Calu3 (cell line): Measurements from ENCODE around the gene SLC46A2. TPM values are rescaled to one million over a fixed set of nuclear protein-coding genes. Genes with fewer than 3 reads are reported as not detected.

Experiments
- BruUV-seq: library from RNA; stranded (reverse); fragments of 400-500 nt; replicated peaks from 2 replicates; lab custom pipeline; 2021; lab: Mats Ljungman, UMichigan
- CTCF ChIA-PET: fragments of 300-600 bp; sonication (Branson Sonifier 250); formaldehyde crosslinking; loops from one replicate; lab custom pipeline; 2022; ENCODE audit warnings: antibody characterized with exemption; lab: Charles Lee
- DNase-seq: peaks from one replicate; pipeline ENCODE4 v3.0.0; 2022
- H3K27ac Mint-ChIP-seq: one replicate; pipeline ENCODE4 v1.8.0; 2022; ENCODE audit warnings: mixed read lengths; ENCODE audit not compliant: unreplicated experiment
- H3K27me3 Mint-ChIP-seq: one replicate; pipeline ENCODE4 v1.8.0; 2022; ENCODE audit warnings: mixed read lengths; ENCODE audit not compliant: unreplicated experiment
- H3K36me3 Mint-ChIP-seq: one replicate; pipeline ENCODE4 v1.8.0; 2022; ENCODE audit warnings: mild to moderate bottlenecking, moderate library complexity, mixed read lengths; ENCODE audit not compliant: insufficient read depth, unreplicated experiment
- H3K4me1 Mint-ChIP-seq: one replicate; pipeline ENCODE4 v1.8.0; 2022; ENCODE audit warnings: mild to moderate bottlenecking, low read depth, mixed read lengths; ENCODE audit not compliant: unreplicated experiment
- H3K4me3 Mint-ChIP-seq: one replicate; pipeline ENCODE4 v1.8.0; 2022; ENCODE audit warnings: mild to moderate bottlenecking, low read depth, moderate library complexity, mixed read lengths; ENCODE audit not compliant: unreplicated experiment
- H3K9me3 Mint-ChIP-seq: one replicate; pipeline ENCODE4 v1.8.0; 2022; ENCODE audit warnings: low read depth, mixed read lengths; ENCODE audit not compliant: unreplicated experiment
- intact Hi-C: fragments of 100-400 bp; cut with micrococcal nuclease; formaldehyde crosslinking; loops from one replicate; pipeline ENCODE4 v1.10.0; 2022; ENCODE audit not compliant: unreplicated experiment
- total RNA-seq: library from RNA; stranded (reverse); gene quantifications from 2 replicates; pipeline ENCODE4 v1.2.3, GENCODE V29; 2022
- TF ChIP-seq, protein P1 (sequence below): fragments of 200-600 bp; IDR thresholded peaks from one replicate; pipeline ENCODE4 v1.8.0; 2022; ENCODE audit warnings: antibody characterized with exemption; ENCODE audit not compliant: unreplicated experiment

The SLC46A2 gene
- total RNA-seq, 1 experiment from 2014 or later: not detected

DNA sequence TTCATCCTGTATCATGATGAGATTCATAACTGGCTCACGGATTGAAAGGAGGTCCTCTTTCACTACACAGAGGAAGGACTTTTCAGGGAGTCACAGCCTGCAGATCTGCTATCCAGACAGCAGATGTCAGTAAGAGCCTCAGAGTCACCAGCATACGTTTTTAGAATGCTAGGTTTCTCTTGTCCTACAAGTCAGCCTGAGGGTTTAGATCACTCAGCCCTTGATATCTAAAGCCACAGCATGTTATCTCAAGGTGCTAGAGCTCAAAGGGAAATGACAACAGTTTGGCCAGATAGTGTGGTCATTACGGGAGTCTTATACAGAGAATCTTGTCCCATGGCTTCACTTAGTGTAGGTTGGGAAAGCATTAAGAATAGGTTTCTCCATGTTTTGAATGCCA, 30.9 kb upstream of the SLC46A2 start:
- intact Hi-C loops: loop anchor here (5.0 to 10.0 kb wide), 2 partner anchors 191 to 733 kb away; no protein-coding TSS in a partner anchor
- Mint-ChIP-seq H3K4me3 (no peak overlapping the region), H3K9me3 (no peaks in the 10 kb centered on the region), H3K27ac (no peak overlapping the region), H3K4me1 (peaks cover 12% of the 10 kb centered on the region), H3K36me3 (peaks cover 9% of the 10 kb centered on the region), H3K27me3 (no peaks in the 10 kb centered on the region)
- peak; percentile 7 for DNase-seq
- TF ChIP-seq, protein P1, sequence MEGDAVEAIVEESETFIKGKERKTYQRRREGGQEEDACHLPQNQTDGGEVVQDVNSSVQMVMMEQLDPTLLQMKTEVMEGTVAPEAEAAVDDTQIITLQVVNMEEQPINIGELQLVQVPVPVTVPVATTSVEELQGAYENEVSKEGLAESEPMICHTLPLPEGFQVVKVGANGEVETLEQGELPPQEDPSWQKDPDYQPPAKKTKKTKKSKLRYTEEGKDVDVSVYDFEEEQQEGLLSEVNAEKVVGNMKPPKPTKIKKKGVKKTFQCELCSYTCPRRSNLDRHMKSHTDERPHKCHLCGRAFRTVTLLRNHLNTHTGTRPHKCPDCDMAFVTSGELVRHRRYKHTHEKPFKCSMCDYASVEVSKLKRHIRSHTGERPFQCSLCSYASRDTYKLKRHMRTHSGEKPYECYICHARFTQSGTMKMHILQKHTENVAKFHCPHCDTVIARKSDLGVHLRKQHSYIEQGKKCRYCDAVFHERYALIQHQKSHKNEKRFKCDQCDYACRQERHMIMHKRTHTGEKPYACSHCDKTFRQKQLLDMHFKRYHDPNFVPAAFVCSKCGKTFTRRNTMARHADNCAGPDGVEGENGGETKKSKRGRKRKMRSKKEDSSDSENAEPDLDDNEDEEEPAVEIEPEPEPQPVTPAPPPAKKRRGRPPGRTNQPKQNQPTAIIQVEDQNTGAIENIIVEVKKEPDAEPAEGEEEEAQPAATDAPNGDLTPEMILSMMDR: no peak
- CTCF ChIA-PET: no interaction called here
- BruUV-seq: no TSS peak

DNA sequence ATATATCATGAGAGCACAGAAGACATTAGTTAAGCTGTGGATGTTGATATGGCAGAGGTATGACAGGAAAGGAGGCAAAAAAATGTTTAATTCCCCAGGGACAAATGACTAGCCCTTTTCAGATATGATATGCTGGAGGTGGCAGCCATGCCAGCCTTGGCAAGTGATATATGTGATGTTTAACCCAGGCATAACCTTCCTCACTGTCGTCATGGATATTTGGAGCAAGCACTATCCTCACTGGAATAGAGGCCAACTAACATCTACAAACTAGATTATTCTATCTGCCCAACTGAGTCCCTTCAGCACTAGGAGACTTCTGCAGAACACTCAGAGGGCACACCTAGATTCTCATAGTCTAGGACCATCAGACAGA, 27.3 kb upstream of the SLC46A2 start:
- CTCF ChIA-PET: interaction anchor here (0.6 to 1.1 kb wide), 3 partner anchors 15 to 303 kb away, joined by 3 to 5 read pairs (median 3); partner anchors contain the start of genes FKBP15 and SLC31A1
- no TSS peak for BruUV-seq
- H3K36me3 Mint-ChIP-seq: peaks cover 9% of the 10 kb centered on the region
- peak overlapping the region; percentile 33 for H3K27ac Mint-ChIP-seq
- H3K27me3 Mint-ChIP-seq: no peaks in the 10 kb centered on the region
- intact Hi-C loops: no loop called here
- TF ChIP-seq, protein P1: no peak
- no peak for DNase-seq
- no peaks in the 10 kb centered on the region for H3K9me3 Mint-ChIP-seq
- H3K4me3 Mint-ChIP-seq: peak overlapping the region; percentile 24
- peaks cover 12% of the 10 kb centered on the region for H3K4me1 Mint-ChIP-seq

DNA sequence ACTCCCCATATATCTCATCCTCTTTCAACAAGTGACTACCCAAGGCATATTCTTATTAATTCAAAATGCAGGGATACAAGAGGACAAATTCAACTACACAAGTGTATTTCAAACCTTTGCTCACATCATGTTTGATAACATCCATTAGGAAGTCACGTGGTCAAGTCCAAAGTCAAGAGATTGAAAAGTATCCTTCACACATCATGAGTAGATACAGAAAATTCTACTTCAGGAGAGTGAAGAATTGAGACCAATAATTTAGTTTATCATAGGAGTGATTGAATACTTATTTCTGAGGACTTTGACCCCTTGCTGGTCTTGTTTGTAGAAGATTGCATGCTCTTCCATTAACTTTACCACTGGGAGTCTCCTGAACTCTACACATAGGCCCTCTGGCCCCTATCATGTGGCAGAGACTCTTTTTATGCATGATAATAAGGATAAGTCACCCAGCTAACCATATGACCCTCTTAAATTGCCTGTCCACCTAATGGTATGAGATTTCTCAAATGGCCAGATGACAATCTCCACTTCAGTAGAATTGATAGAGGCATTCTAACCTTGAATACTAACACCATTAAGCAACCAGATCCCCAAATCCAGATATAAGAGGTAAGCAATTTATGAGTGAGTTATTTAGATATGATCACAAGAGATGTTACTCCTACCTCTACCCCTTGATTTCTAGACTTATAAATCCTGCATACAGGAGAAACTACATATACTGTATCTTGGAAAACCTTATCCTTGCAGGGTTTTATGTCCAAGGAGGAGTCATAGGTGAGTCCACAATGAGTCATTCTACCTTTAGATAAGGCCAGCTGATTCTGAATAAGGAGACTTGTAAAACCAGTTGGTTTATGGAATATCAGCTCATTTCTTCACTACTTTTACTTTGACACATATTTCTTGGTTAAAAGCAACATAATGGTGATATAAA, 26.6 kb upstream of the SLC46A2 start:
- CTCF ChIA-PET: interaction anchor here (0.6 to 1.1 kb wide), 3 partner anchors 15 to 304 kb away, joined by 3 to 5 read pairs (median 3); partner anchors contain the start of genes FKBP15 and SLC31A1
- peaks cover 9% of the 10 kb centered on the region for H3K36me3 Mint-ChIP-seq
- DNase-seq: no peak
- TF ChIP-seq, protein P1: no peak
- H3K4me1 Mint-ChIP-seq: peaks cover 12% of the 10 kb centered on the region
- H3K9me3 Mint-ChIP-seq: no peaks in the 10 kb centered on the region
- H3K27me3 Mint-ChIP-seq: no peaks in the 10 kb centered on the region
- no TSS peak for BruUV-seq
- H3K27ac Mint-ChIP-seq: peak overlapping the region; percentile 33
- intact Hi-C loops: no loop called here
- peak overlapping the region; percentile 24 for H3K4me3 Mint-ChIP-seq

DNA sequence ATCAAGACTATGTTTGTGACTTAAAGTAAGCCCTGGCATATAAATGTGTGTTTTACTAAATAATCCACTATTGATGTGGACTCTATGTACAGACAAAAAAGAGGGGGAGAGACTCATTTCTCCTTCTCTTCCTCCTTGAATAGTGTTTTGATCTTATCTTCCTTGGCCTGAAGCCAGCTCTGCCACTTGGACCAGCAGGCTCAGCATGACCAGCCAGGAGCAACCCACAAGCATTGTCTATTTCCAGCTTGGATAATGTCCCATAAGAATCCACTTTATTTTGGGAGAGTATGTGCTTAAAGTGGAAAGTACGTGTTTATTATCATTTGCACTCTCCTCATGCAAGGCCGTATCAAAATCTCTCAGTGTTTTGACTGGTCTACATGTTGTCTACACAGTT, 23.8 kb upstream of the SLC46A2 start:
- intact Hi-C loops: no loop called here
- Mint-ChIP-seq H3K4me1 (peaks cover 12% of the 10 kb centered on the region), H3K27me3 (peaks cover 3% of the 10 kb centered on the region), H3K36me3 (peaks cover 9% of the 10 kb centered on the region), H3K4me3 (no peak overlapping the region), H3K27ac (no peak overlapping the region), H3K9me3 (no peaks in the 10 kb centered on the region)
- DNase-seq: no peak
- CTCF ChIA-PET: no interaction called here
- TF ChIP-seq, protein P1: no peak
- no TSS peak for BruUV-seq
